HG03280 (cell line): ENCODE results near the gene EYA4.

ENCODE experiments used
- ATAC-seq: cut with Tn5 transposase; IDR thresholded peaks from one replicate; pipeline ENCODE4 v1.9.1; 2021; ENCODE audit warnings: mild to moderate bottlenecking, moderate library complexity; ENCODE audit not compliant: unreplicated experiment

EYA4 gene

GRCh38 chr6:133340557-133340956, 99.4 kb downstream of the EYA4 start:
- no peak for ATAC-seq

- ATAC-seq, result no peak
Measured at GRCh38 chr6:133341607-133342158, 100.5 kb downstream of the EYA4 start.

GRCh38 chr6:133343220-133343619, 102.1 kb downstream of the EYA4 start:
- no peak for ATAC-seq

GRCh38 chr6:133348846-133349245, 107.7 kb downstream of the EYA4 start:
- ATAC-seq, result no peak

GRCh38 chr6:133350928-133351327, 109.8 kb downstream of the EYA4 start:
- no peak for ATAC-seq

GRCh38 chr6:133352046-133352445, 110.9 kb downstream of the EYA4 start:
- no peak for ATAC-seq

- no peak for ATAC-seq
Measured at GRCh38 chr6:133353061-133353460, 111.9 kb downstream of the EYA4 start.

- no peak for ATAC-seq
Measured at GRCh38 chr6:133355922-133356321, 114.8 kb downstream of the EYA4 start.

GRCh38 chr6:133358574-133359150, 117.5 kb downstream of the EYA4 start:
- ATAC-seq, result no peak

- no peak for ATAC-seq
Measured at GRCh38 chr6:133359256-133359655, 118.1 kb downstream of the EYA4 start.

GRCh38 chr6:133359760-133360159, 118.6 kb downstream of the EYA4 start:
- no peak for ATAC-seq

GRCh38 chr6:133360194-133360593, 119.0 kb downstream of the EYA4 start:
- ATAC-seq, result no peak

- ATAC-seq, result no peak
Measured at GRCh38 chr6:133362813-133363212, 121.7 kb downstream of the EYA4 start.

GRCh38 chr6:133368664-133369063, 127.5 kb downstream of the EYA4 start:
- ATAC-seq, result no peak

- no peak for ATAC-seq
Measured at GRCh38 chr6:133369773-133370272, 128.7 kb downstream of the EYA4 start.

- ATAC-seq, result no peak
Measured at GRCh38 chr6:133376743-133377142, 135.6 kb downstream of the EYA4 start.

- no peak for ATAC-seq
Measured at GRCh38 chr6:133377219-133377618, 136.1 kb downstream of the EYA4 start.

- ATAC-seq, result no peak
Measured at GRCh38 chr6:133380047-133380446, 138.9 kb downstream of the EYA4 start.

GRCh38 chr6:133380723-133381122, 139.6 kb downstream of the EYA4 start:
- ATAC-seq, result no peak

- no peak for ATAC-seq
Measured at GRCh38 chr6:133388731-133389130, 147.6 kb downstream of the EYA4 start.

GRCh38 chr6:133390168-133390567, 149.0 kb downstream of the EYA4 start:
- ATAC-seq, result no peak

- ATAC-seq, result no peak
Measured at GRCh38 chr6:133392015-133392414, 150.9 kb downstream of the EYA4 start.

GRCh38 chr6:133392641-133393040, 151.5 kb downstream of the EYA4 start:
- no peak for ATAC-seq
